HFFc6 (cell line): ENCODE data around the gene RSL24D1. TPM values are rescaled to one million over a fixed set of nuclear protein-coding genes. Genes with fewer than 3 reads are reported as not detected.

ENCODE experiments used
- DNase-seq: peaks from one replicate; pipeline ENCODE4 v3.0.0-alpha.2; 2018
- H3K27ac Mint-ChIP-seq: 2 replicates; pipeline ENCODE4 v1.8.0; 2020; ENCODE audit warnings: mild to moderate bottlenecking, mixed read lengths
- H3K27me3 Mint-ChIP-seq: 2 replicates; pipeline ENCODE4 v1.8.0; 2021; ENCODE audit warnings: mild to moderate bottlenecking, moderate library complexity, mixed read lengths; ENCODE audit not compliant: insufficient read depth
- H3K36me3 Mint-ChIP-seq: 2 replicates; pipeline ENCODE4 v1.8.0; 2021; ENCODE audit warnings: low read depth, mixed read lengths
- H3K4me1 Mint-ChIP-seq: 2 replicates; pipeline ENCODE4 v1.8.0; 2020; ENCODE audit warnings: low read depth, mixed read lengths
- H3K4me3 Mint-ChIP-seq: 2 replicates; pipeline ENCODE4 v1.8.0; 2020; ENCODE audit warnings: mild to moderate bottlenecking, moderate library complexity, mixed read lengths
- H3K9me3 Mint-ChIP-seq: 2 replicates; pipeline ENCODE4 v1.8.0; 2020; ENCODE audit warnings: mild to moderate bottlenecking, mixed read lengths
- total RNA-seq, 6 experiments: library from RNA; stranded (reverse); fragmentation: NEBNext Ultra II Directional; extraction: Animal tissue kit (Norgen Biotek cat#: 25700); gene quantifications; 2 replicates in 1 of 6; 3 replicates in 5 of 6; pipeline ENCODE4 v1.2.3, GENCODE V29; 2021
- TF ChIP-seq, protein P1 (sequence below): fragments of 200-600 bp; sonication (generic); IDR thresholded peaks from 2 replicates; pipeline ENCODE4 v1.5.0; 2021; ENCODE audit warnings: antibody characterized with exemption, mild to moderate bottlenecking

RSL24D1 gene
- total RNA-seq, 6 experiments from 2014 or later, result 51.8 to 58.1 (median 55.4) TPM

DNA sequence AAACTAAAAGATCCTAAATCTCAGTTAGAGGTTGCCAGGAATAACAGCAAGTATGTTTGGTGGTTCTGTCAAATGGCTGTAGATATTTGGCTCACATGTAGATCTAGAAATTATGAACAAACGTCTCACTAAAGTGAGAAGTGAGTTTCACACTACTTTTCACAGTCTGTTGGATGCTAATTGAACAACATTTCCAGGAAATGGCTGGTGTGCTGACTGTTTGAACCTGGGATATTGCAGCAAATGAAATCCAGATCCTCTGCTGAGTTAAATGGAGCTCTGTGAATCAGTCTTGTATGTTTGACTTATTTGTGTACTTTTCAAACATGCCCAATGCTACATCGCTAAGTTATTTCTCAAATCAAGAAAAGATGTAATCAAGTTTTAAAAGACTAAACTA is 21.3 kb upstream of the RSL24D1 start:
- Mint-ChIP-seq H3K4me3 (no peak overlapping the region), H3K27me3 (no peaks in the 10 kb centered on the region), H3K4me1 (peaks cover 26% of the 10 kb centered on the region), H3K9me3 (no peaks in the 10 kb centered on the region), H3K36me3 (no peaks in the 10 kb centered on the region), H3K27ac (no peak overlapping the region)
- TF ChIP-seq, protein P1, sequence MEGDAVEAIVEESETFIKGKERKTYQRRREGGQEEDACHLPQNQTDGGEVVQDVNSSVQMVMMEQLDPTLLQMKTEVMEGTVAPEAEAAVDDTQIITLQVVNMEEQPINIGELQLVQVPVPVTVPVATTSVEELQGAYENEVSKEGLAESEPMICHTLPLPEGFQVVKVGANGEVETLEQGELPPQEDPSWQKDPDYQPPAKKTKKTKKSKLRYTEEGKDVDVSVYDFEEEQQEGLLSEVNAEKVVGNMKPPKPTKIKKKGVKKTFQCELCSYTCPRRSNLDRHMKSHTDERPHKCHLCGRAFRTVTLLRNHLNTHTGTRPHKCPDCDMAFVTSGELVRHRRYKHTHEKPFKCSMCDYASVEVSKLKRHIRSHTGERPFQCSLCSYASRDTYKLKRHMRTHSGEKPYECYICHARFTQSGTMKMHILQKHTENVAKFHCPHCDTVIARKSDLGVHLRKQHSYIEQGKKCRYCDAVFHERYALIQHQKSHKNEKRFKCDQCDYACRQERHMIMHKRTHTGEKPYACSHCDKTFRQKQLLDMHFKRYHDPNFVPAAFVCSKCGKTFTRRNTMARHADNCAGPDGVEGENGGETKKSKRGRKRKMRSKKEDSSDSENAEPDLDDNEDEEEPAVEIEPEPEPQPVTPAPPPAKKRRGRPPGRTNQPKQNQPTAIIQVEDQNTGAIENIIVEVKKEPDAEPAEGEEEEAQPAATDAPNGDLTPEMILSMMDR, result no peak
- DNase-seq, result no peak

DNA sequence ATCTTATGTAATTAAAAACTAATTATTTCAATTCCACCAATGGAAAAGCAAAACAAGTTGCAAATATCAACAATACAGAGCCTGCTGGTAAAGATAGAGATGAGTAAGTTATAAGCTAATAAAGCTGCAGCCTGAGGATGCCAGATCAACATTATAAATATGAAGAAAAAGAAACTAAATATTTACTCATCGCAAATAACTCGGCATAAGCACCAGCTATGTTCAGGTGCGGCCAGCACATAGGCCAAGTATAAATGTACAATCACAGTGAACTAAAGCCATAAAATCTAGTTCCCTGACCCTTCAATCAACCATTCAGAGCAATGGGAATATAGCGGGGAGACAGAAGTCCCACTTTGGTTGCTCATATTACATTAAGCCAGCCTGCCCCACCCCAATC is 7.7 kb upstream of the RSL24D1 start:
- Mint-ChIP-seq H3K27me3 (no peaks in the 10 kb centered on the region), H3K27ac (no peak overlapping the region), H3K4me3 (no peak overlapping the region), H3K9me3 (no peaks in the 10 kb centered on the region), H3K4me1 (no peaks in the 10 kb centered on the region; the same call in 1 of the 2 replicates), H3K36me3 (no peaks in the 10 kb centered on the region)
- DNase-seq, result no peak
- TF ChIP-seq, protein P1, result no peak

DNA sequence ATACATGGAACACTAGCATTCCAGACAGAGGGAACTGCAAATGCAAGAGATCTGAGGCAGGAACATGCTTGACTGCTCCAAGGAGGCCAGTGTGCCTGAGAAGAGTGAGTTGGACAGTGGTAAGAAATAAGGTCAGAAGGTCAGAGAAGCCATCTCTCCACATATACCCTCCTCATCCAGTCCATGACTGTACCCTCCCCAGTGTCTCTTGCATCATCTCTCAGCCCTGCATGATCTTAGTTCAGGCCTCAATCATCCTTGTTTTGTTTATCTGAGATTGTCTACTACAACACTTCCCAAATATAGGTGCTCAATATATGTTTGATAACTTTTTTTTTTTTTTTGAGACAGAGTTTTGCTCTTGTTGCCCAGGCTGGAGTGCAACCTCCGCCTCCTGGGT is 5.5 kb upstream of the RSL24D1 start:
- Mint-ChIP-seq H3K36me3 (no peaks in the 10 kb centered on the region), H3K9me3 (no peaks in the 10 kb centered on the region), H3K4me3 (no peak overlapping the region), H3K4me1 (no peaks in the 10 kb centered on the region; the same call in 1 of the 2 replicates), H3K27ac (no peak overlapping the region), H3K27me3 (0 out of 2 replicates have a peak, but pooled peaks cover 2% of the 10 kb centered on the region)
- TF ChIP-seq, protein P1, result no peak
- no peak for DNase-seq

DNA sequence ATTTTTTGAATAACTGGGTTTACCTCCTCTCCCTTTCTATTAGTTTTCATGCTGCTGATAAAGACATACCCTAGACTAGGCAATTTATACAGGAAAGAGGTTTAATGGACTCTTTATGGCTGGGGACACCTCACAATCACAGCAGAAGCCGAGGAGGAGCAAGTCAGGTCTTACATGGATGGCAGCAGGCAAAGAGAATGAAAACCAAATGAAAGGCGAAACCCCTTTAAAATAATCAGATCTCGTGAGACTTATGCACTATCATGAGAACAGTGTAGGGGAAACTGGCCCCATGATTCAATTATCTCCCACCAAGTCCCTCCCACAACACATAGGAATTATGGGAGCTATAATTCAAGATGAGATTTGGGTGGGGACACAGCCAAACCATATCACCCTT is 2.0 kb upstream of the RSL24D1 start:
- TF ChIP-seq, protein P1, result no peak
- H3K4me3 Mint-ChIP-seq, result no peak overlapping the region

DNA sequence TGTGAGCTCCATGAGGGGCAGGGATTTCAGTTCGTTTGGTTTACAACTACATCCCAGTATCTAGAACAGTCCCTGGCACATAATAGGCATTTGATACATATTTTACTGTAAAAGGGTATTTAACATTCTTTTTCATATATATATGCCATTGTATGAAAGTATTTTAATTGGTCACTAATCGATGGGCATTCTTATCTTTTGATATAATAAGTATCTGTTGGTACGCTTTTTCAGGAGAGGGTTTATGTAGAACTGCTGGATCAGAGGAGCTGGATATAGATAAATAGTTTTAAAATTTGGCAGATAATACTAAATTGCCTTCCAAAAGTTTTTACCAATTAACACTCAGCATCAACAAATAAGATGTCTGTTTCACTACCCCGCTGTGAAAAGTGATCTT is 978 bp upstream of the RSL24D1 start:
- no peaks in the 10 kb centered on the region for H3K9me3 Mint-ChIP-seq
- 0 out of 2 replicates have a peak, but pooled peaks cover 4% of the 10 kb centered on the region for H3K36me3 Mint-ChIP-seq
- H3K27me3 Mint-ChIP-seq, result 0 out of 2 replicates have a peak, but pooled peaks cover 2% of the 10 kb centered on the region
- no peak overlapping the region for H3K27ac Mint-ChIP-seq
- TF ChIP-seq, protein P1, result no peak
- no peak overlapping the region for H3K4me3 Mint-ChIP-seq
- no peak for DNase-seq
- peaks cover 8% of the 10 kb centered on the region for H3K4me1 Mint-ChIP-seq

More for the DNA sequence above, 2.0 kb upstream of the RSL24D1 start:
- Mint-ChIP-seq H3K4me1 (no peaks in the 10 kb centered on the region; the same call in 1 of the 2 replicates), H3K27me3 (0 out of 2 replicates have a peak, but pooled peaks cover 2% of the 10 kb centered on the region), H3K36me3 (0 out of 2 replicates have a peak, but pooled peaks cover 4% of the 10 kb centered on the region), H3K9me3 (no peaks in the 10 kb centered on the region), H3K27ac (no peak overlapping the region)
- no peak for DNase-seq

DNA sequence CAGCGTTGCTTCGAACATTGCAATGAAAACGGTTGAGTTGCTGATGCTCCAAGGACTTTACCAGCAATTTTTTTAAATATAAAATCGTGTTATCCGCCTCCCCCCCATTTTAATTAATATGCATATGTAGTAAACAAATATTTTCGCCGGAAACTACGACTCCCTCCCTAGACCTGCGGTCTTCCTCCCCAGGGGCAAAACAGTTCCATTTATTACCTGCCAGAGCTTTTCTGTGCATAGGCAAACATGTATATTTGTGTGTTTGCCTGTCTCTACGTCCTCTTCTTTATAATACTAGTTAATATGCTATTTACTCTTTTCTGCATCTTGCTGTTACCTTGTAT is 593 bp upstream of the RSL24D1 start:
- Mint-ChIP-seq H3K27me3 (0 out of 2 replicates have a peak, but pooled peaks cover 2% of the 10 kb centered on the region), H3K9me3 (no peaks in the 10 kb centered on the region), H3K36me3 (0 out of 2 replicates have a peak, but pooled peaks cover 4% of the 10 kb centered on the region), H3K4me1 (peaks cover 8% of the 10 kb centered on the region), H3K4me3 (no peak overlapping the region), H3K27ac (no peak overlapping the region)
- TF ChIP-seq, protein P1, result no peak
- DNase-seq, result no peak
